Thoracic aorta (tissue), 2 donors: ENCODE data around the gene FOXP1. TPM values are rescaled to one million over a fixed set of nuclear protein-coding genes. Genes with fewer than 3 reads are reported as not detected.

Experiments used
- ATAC-seq: fragments of 150-250 bp; one replicate; pipeline ENCODE4 v1.8.0; 2017; ENCODE audit warnings: low read depth; ENCODE audit not compliant: insufficient number of reproducible peaks, low FRiP score
- DNase-seq: peaks from one replicate; pipeline ENCODE4 v3.0.0-alpha.2; 2020; ENCODE audit warnings: low spot score
- H3K27ac ChIP-seq, 2 donors: fragments of 200-600 bp; sonication (generic); 1 replicate in 1 of 2; 2 replicates in 1 of 2; pipeline ENCODE4 v1.5.1; 2016; ENCODE audit warnings: mild to moderate bottlenecking in 2 of 2, moderate library complexity in 2 of 2
- H3K27me3 ChIP-seq: fragments of 200-600 bp; sonication (generic); replicated peaks from 2 replicates; pipeline ENCODE4 v1.6.0; 2016; ENCODE audit warnings: mild to moderate bottlenecking; ENCODE audit not compliant: insufficient read depth
- H3K36me3 ChIP-seq: fragments of 200-600 bp; sonication (generic); one replicate; pipeline ENCODE4 v1.5.1; 2016
- H3K4me1 ChIP-seq, 2 donors: fragments of 200-600 bp; sonication (generic); 1 replicate in 1 of 2; 2 replicates in 1 of 2; pipeline versions ENCODE4 v1.5.1 to v1.6.0; 2016; ENCODE audit warnings: low read depth in 2 of 2, mild to moderate bottlenecking in 1 of 2; ENCODE audit not compliant: control insufficient read depth in 1 of 2
- H3K4me3 ChIP-seq: fragments of 200-600 bp; sonication (generic); 2 replicates; pipeline ENCODE4 v1.5.1; 2016; ENCODE audit warnings: mild to moderate bottlenecking
- H3K9me3 ChIP-seq: fragments of 200-600 bp; sonication (generic); 2 replicates; pipeline ENCODE4 v1.5.1; 2016
- CTCF ChIP-seq: fragments of 200-600 bp; sonication (generic); IDR thresholded peaks from one replicate; pipeline ENCODE4 v1.5.1; 2019; ENCODE audit warnings: antibody characterized with exemption
- total RNA-seq, 2 donors: library from RNA; depleted of rRNA; stranded (reverse); fragments of >200 nt; gene quantifications; one replicate each; pipeline versions ENCODE4 v1.1.0 to v1.2.3, GENCODE V29; 2016

FOXP1 gene
- total RNA-seq, 2 donors from 2014 or later, result 176 to 255 TPM

DNA sequence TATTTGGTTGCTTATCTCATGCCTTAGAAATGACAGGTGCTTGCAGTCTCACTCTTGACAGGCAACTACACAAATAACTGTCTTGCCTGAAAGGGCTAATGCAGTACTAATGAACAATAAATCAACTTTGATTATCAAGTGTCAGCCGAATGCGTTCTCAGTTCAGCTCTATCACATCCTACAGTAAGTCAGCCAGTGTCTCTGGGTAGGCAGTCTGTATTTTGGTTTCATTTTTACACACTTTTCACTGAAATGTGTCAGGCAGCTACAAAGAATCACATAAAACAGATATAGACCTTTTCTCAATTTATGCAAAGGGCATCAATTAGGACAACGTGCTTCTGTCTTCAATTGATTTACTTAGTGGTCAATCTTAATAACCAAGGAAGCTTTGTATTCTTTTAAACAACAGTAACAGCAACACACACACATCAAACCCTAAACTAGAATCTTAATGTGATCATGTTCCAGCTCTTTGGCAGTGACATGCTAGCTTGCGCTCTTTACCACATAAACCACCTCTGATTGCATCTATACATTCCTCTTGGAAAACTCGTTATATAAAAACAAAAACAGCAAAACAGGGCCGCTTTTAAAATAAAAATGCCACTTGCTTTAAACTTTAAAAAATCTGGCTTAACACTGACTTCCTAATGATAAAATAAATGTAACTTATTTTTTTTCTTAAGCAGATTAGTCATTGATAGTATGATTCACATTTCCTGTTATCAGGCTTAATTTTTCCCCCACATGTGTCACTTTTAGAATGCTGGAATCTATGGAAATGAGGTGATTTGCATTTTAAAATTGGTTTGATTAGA is 520.4 kb downstream of the FOXP1 start:
- H3K27me3 ChIP-seq, result no peaks in the 10 kb centered on the region
- H3K36me3 ChIP-seq, result no peaks in the 10 kb centered on the region
- H3K9me3 ChIP-seq, result no peaks in the 10 kb centered on the region
- no peak for TF ChIP-seq CTCF
- peak overlapping the region; percentile 74 for H3K4me3 ChIP-seq
- peaks cover 24 to 60% of the 10 kb centered on the region in 2 donors for H3K4me1 ChIP-seq
- ATAC-seq (no peak), DNase-seq (no peak)
- H3K27ac ChIP-seq, result peak overlapping the region; percentile 91 to 95

- H3K36me3 ChIP-seq, result no peaks in the 10 kb centered on the region
- H3K4me3 ChIP-seq, result peak overlapping the region; percentile 74
- DNase-seq (no peak), ATAC-seq (no peak)
- H3K27me3 ChIP-seq, result no peaks in the 10 kb centered on the region
- TF ChIP-seq CTCF, result no peak
- H3K27ac ChIP-seq, result peak overlapping the region; percentile 91 to 95
- peaks cover 24 to 61% of the 10 kb centered on the region in 2 donors for H3K4me1 ChIP-seq
- H3K9me3 ChIP-seq, result no peaks in the 10 kb centered on the region
Measured at GRCh38 chr3:71062037-71062932, 521.2 kb downstream of the FOXP1 start.

GRCh38 chr3:71061581-71061980 is 521.9 kb downstream of the FOXP1 start:
- H3K27me3 ChIP-seq, result no peaks in the 10 kb centered on the region
- H3K27ac ChIP-seq, result peak overlapping the region; percentile 91 to 95
- H3K4me1 ChIP-seq, result peaks cover 21 to 60% of the 10 kb centered on the region in 2 donors
- no peaks in the 10 kb centered on the region for H3K9me3 ChIP-seq
- TF ChIP-seq CTCF, result no peak
- H3K4me3 ChIP-seq, result peak overlapping the region; percentile 74
- no peak for ATAC-seq
- no peak for DNase-seq
- H3K36me3 ChIP-seq, result no peaks in the 10 kb centered on the region

- peaks cover 24 to 60% of the 10 kb centered on the region in 2 donors for H3K4me1 ChIP-seq
Measured at GRCh38 chr3:71061037-71061436, 522.5 kb downstream of the FOXP1 start.

More at GRCh38 chr3:71061037-71061436, 522.5 kb downstream of the FOXP1 start:
- no peak for TF ChIP-seq CTCF
- DNase-seq, result no peak
- Histone ChIP-seq H3K9me3 (no peaks in the 10 kb centered on the region), H3K4me3 (peak overlapping the region; percentile 74), H3K27me3 (no peaks in the 10 kb centered on the region), H3K36me3 (no peaks in the 10 kb centered on the region), H3K27ac (peak overlapping the region; percentile 91 to 95)
- no peak for ATAC-seq
